K562 (cell line): ENCODE results near the gene LPIN2. TPM values are rescaled to one million over a fixed set of nuclear protein-coding genes. Genes with fewer than 3 reads are reported as not detected.
A peak's percentile ranks its signal among the peaks of the same experiment; 100 is the strongest.

Experiments
- DACH1 ChIP-seq: fragments of 450-650 bp; IDR thresholded peaks from 2 replicates; pipeline ENCODE4 v1.6.1; 2018; ENCODE audit not compliant: partially characterized antibody
- EHMT2 ChIP-seq: fragments of 450-650 bp; IDR thresholded peaks from 2 replicates; pipeline ENCODE4 v1.6.1; 2018; ENCODE audit warnings: antibody characterized with exemption
- GTF2A2 ChIP-seq: IDR thresholded peaks from 2 replicates; pipeline ENCODE4 v1.6.1; 2016; ENCODE audit warnings: mild to moderate bottlenecking, missing genetic modification characterization, missing compliant biosample characterization
- HMBOX1 ChIP-seq: sonication (generic); IDR thresholded peaks from 2 replicates; pipeline ENCODE4 v1.6.1; 2016
- MYNN ChIP-seq, 2 experiments: sonication (generic); formaldehyde crosslinking in 1 of 2; IDR thresholded peaks; 2 replicates each; pipeline versions ENCODE4 v1.5.0 to v1.6.1; 2016 to 2020; ENCODE audit warnings: antibody characterized with exemption in 1 of 2, missing genetic modification reagents in 1 of 2
- NFE2 ChIP-seq: IDR thresholded peaks from 2 replicates; pipeline ENCODE4 v1.6.1; 2014; ENCODE audit warnings: antibody characterized with exemption, low read depth
- NONO ChIP-seq, 2 experiments: fragments of 200-400 bp in 1 of 2; fragments of 450-650 bp in 1 of 2; formaldehyde crosslinking in 1 of 2; IDR thresholded peaks; 2 replicates each; pipeline ENCODE4 v1.6.1; 2017; ENCODE audit warnings: low read depth in 2 of 2, mild to moderate bottlenecking in 2 of 2, moderate library complexity in 2 of 2, low read length in 1 of 2
- NR3C1 ChIP-seq: sonication (generic); formaldehyde crosslinking; IDR thresholded peaks from 2 replicates; pipeline ENCODE4 v1.8.1; 2022; ENCODE audit warnings: missing genetic modification reagents
- NRF1 ChIP-seq, 2 experiments: fragments of 450-650 bp; IDR thresholded peaks in 1 of 2; conservative IDR thresholded peaks in 1 of 2; 2 replicates each; pipeline ENCODE4 v1.6.1; 2014; ENCODE audit warnings: mild to moderate bottlenecking in 2 of 2
- PBX2 ChIP-seq, 2 experiments: IDR thresholded peaks in 1 of 2; conservative IDR thresholded peaks in 1 of 2; 2 replicates each; pipeline ENCODE4 v1.6.1; 2016; ENCODE audit warnings: low read depth in 2 of 2, mild to moderate bottlenecking in 1 of 2, missing compliant biosample characterization in 1 of 2, missing genetic modification characterization in 1 of 2, moderate library complexity in 1 of 2
- RBM39 ChIP-seq: fragments of 200-400 bp; formaldehyde crosslinking; optimal IDR thresholded peaks from 2 replicates; pipeline ENCODE3; 2018; ENCODE audit warnings: low read depth, low read length
- TCF3 ChIP-seq: sonication (generic); formaldehyde crosslinking; IDR thresholded peaks from 2 replicates; pipeline ENCODE4 v1.4.0; 2020; ENCODE audit warnings: mild to moderate bottlenecking, missing genetic modification reagents
- TEAD4 ChIP-seq, 2 experiments: sonication (generic) in 1 of 2; formaldehyde crosslinking in 1 of 2; IDR thresholded peaks; 2 replicates each; pipeline versions ENCODE4 v1.6.1 to v1.8.0; 2012 to 2022; ENCODE audit warnings: borderline replicate concordance in 1 of 2, inconsistent platforms in 1 of 2, low read length in 1 of 2, mild to moderate bottlenecking in 1 of 2, missing genetic modification reagents in 1 of 2
- THRAP3 ChIP-seq: fragments of 450-650 bp; IDR thresholded peaks from 2 replicates; pipeline ENCODE4 v1.6.1; 2016; ENCODE audit warnings: mild to moderate bottlenecking, inconsistent platforms, borderline replicate concordance
- ZNF134 ChIP-seq: fragments of 250-450 bp; sonication (Bioruptor Pico); conservative IDR thresholded peaks from 2 replicates; pipeline ENCODE4 v1.4.0; 2020
- ZNF280B ChIP-seq: fragments of 250-450 bp; sonication (Bioruptor Pico); IDR thresholded peaks from 2 replicates; pipeline ENCODE4 v1.5.1; 2021; ENCODE audit warnings: mild to moderate bottlenecking
- ZNF395 ChIP-seq: fragments of 200-800 bp; sonication (Bioruptor generic); IDR thresholded peaks from 2 replicates; pipeline ENCODE4 v1.6.1; 2017; ENCODE audit warnings: missing genetic modification characterization, missing compliant biosample characterization
- polyA plus RNA-seq, 8 experiments: library from polyadenylated mRNA; depleted of rRNA in 4 of 8; stranded (reverse) in 5 of 8; unstranded in 3 of 8; fragments of >200 nt; fragmentation: Nextera tagmentation in 2 of 8; fragmentation: Illumina TruSeq in 1 of 8; extraction: Ambion mirVana in 2 of 8; extraction: Trizol in 1 of 8; gene quantifications; 2 replicates each; pipeline versions ENCODE4 v1.2.1 to v1.2.3, GENCODE V29; 2011 to 2014; ENCODE audit warnings: inconsistent platforms in 1 of 8, missing spikeins in 1 of 8
- total RNA-seq, 7 experiments: library from RNA; depleted of rRNA in 6 of 7; stranded (reverse); fragments of >200 nt in 6 of 7; fragmentation: Illumina TruSeq in 2 of 7; extraction: Trizol in 2 of 7; gene quantifications; 2 replicates each; pipeline versions ENCODE4 v1.2.1 to v1.2.3, GENCODE V29; 2011 to 2021; ENCODE audit warnings: low replicate concordance in 1 of 7

LPIN2 gene
- total and polyA plus RNA-seq, 9 of the 15 experiments (the other 6 are each of a cell fraction or from before 2014, with no cell fraction given) = 5.2 to 34.8 (median 24.6) TPM

GRCh38 chr18:3012136-3013023 lies 564 bp downstream of the LPIN2 start (continued):
- peak; percentile 42; the same call in 1 of the 2 replicates for TF ChIP-seq GTF2A2
- TF ChIP-seq THRAP3 = no peak
- no peak for TF ChIP-seq NFE2
- no peak for TF ChIP-seq RBM39
- TF ChIP-seq NRF1 (conservative IDR thresholded peaks at IDR 0.05 in 1 of 2, IDR thresholded peaks at IDR 0.05 in 1 of 2) = peak; percentile 26 to 50; a peak in 2 of 4 replicates
- TF ChIP-seq ZNF134 (CRISPR knock-in tag) = 0 out of 2 replicates have a peak, but pooled peaks have one; percentile 13
- peak; percentile 26 to 91; a peak in 3 of 4 replicates for TF ChIP-seq NONO (IDR thresholded peaks at IDR 0.05; ENCODE audit: low read depth in 2 of 2, low read length in 1 of 2)
- TF ChIP-seq PBX2 (CRISPR knock-in tag; IDR thresholded peaks at IDR 0.05; ENCODE audit: low read depth) = no peak
- no peak for TF ChIP-seq PBX2 (tag; conservative IDR thresholded peaks at IDR 0.05; ENCODE audit: low read depth)
- no peak for TF ChIP-seq EHMT2
- TF ChIP-seq ZNF395 (CRISPR knock-in tag) = 0 out of 2 replicates have a peak, but pooled peaks have one; percentile 39
- TF ChIP-seq NR3C1 = 0 out of 2 replicates have a peak, but pooled peaks have one; percentile 68
- TF ChIP-seq MYNN (IDR thresholded peaks at IDR 0.05) = no peak
- no peak for TF ChIP-seq MYNN (CRISPR knock-in tag; IDR thresholded peaks at IDR 0.05)
- TF ChIP-seq HMBOX1 = no peak
- peak; percentile 47; the same call in 1 of the 2 replicates for TF ChIP-seq TEAD4 (IDR thresholded peaks at IDR 0.05; ENCODE audit: low read length)
- no peak for TF ChIP-seq TEAD4 (CRISPR knock-in tag; IDR thresholded peaks at IDR 0.05; ENCODE audit: borderline replicate concordance)
- TF ChIP-seq ZNF280B (CRISPR knock-in tag) = no peak
- 0 out of 2 replicates have a peak, but pooled peaks have one; percentile 19 for TF ChIP-seq TCF3 (CRISPR knock-in tag)
- TF ChIP-seq DACH1 = no peak
